AG04449 (cell line): ENCODE results near the gene GBF1.

Experiments
- CTCF ChIA-PET: fragments of 350-600 bp; formaldehyde crosslinking; extraction: SDS; loops from one replicate; lab custom pipeline; 2021; ENCODE audit warnings: antibody characterized with exemption; lab: Yijun Ruan, JAX
- POLR2A ChIA-PET: fragments of 400-600, 350-600 bp; formaldehyde crosslinking; extraction: SDS; loops from one replicate; lab custom pipeline; 2020; ENCODE audit warnings: antibody characterized with exemption, inconsistent platforms; lab: Yijun Ruan, JAX
- DNase-seq: peaks from one replicate; pipeline ENCODE4 v3.0.0-alpha.2; 2010; ENCODE audit warnings: low read depth, low spot score
- H3K4me3 ChIP-seq: 2 replicates; pipeline ENCODE4 v1.5.1; 2011; ENCODE audit warnings: low read depth, mild to moderate bottlenecking, control low read depth, low read length
- CTCF ChIP-seq: IDR thresholded peaks from one replicate; pipeline ENCODE4 v1.5.1; 2011; ENCODE audit warnings: mild to moderate bottlenecking, moderate library complexity, low read length, control low read depth, inconsistent platforms; ENCODE audit not compliant: insufficient read depth; ENCODE audit errors: missing control alignments

GBF1 gene

GRCh38 chr10:102412293-102412692 is 167.0 kb downstream of the GBF1 start:
- CTCF ChIA-PET: interaction anchor here (0.9 to 10.3 kb wide), 5 partner anchors 9 to 243 kb away, joined by 3 to 161 read pairs (median 3); partner anchors contain the start of genes FBXL15 and NFKB2
- no peak for TF ChIP-seq CTCF
- no peak for DNase-seq
- H3K4me3 ChIP-seq: no peak overlapping the region
- POLR2A ChIA-PET: no interaction called here

DNA sequence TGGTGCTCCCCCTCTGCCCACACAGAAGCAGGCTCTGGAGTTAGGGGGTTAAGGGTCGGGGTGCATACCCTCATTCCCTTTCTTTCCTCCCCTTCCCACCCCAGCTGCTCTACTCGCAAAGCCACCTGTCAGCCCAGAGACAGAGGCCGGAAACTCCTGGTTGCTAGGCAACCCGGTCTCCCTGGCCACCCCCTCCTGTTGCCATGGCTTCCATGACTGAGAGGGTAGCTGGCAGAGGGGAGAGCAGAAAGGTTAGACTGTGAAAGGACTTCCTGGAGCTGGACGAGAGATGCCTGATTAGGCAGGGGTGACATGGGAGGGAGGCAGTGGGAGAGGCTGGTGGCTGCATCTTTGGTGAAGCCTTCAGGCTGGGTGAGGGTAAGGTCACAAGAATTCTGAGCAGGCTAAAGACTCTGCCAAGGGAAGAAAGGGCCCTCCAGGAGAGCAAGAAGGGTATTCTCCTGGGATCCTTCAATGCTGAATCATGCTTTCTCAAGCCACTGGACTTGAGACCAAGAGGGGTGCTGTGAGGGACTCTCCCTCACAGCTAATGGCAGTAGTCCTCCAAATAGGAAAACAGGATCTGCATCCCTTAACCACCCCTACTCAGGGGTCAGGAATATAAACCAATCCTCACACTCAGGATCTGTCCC is 167.8 kb downstream of the GBF1 start:
- H3K4me3 ChIP-seq: no peak overlapping the region
- POLR2A ChIA-PET: no interaction called here
- CTCF ChIA-PET: interaction anchor here (0.9 to 10.3 kb wide), 3 partner anchors 8 to 16 kb away, joined by 3 to 161 read pairs (median 33); partner anchors contain the start of genes FBXL15 and NFKB2
- no peak for DNase-seq
- no peak for TF ChIP-seq CTCF

DNA sequence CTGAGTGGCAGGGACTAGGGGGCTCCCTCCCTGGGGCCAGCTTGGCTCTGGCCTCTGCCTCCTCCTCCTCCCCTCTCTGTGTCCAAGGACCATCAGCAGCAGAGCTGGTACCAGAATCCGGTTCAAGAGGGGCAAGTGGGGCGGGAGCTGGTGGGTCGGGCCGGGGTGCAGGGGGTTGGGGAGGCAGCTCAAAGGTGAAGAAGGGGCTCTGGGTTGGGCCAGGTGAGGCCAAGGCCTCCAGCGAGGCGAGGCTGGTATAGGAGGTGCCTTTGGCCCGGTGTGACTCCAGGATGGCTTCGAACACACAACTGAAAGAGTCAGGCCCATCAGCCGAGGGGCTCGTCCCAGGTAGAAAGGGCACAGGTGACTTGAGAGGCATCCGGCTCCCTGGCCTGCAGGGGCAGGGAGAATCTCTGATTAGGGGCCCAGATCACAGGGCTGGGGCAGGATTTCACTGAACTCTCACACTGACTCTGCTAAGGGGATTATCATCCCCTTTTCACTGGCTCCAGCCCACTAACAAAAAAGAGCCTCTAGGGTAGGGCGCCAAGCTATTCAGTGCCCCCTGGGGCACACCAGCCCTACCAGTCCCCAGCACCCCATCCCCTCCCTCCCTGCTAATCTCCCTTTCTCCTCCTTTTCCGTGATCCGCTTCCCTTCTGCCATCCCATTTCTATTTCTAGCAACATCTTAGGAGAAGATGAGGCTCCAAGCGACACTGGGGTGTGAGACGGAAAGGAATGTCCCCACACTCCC is 168.7 kb downstream of the GBF1 start:
- no peak for TF ChIP-seq CTCF
- ChIA-PET POLR2A (no interaction called here), CTCF (interaction anchor here (5.3 to 10.3 kb wide), 2 partner anchors 7 to 16 kb away, joined by 33 to 161 read pairs; partner anchors contain the start of genes FBXL15 and NFKB2)
- DNase-seq: no peak
- H3K4me3 ChIP-seq: no peak overlapping the region

GRCh38 chr10:102414749-102415148 is 169.4 kb downstream of the GBF1 start:
- no peak for DNase-seq
- POLR2A ChIA-PET: no interaction called here
- no peak for TF ChIP-seq CTCF
- CTCF ChIA-PET: interaction anchor here (1.9 to 10.3 kb wide), 2 partner anchors 11 to 17 kb away, joined by 11 to 161 read pairs; partner anchors contain the start of gene NFKB2
- H3K4me3 ChIP-seq: no peak overlapping the region

- no peak for DNase-seq
- no peak overlapping the region for H3K4me3 ChIP-seq
- POLR2A ChIA-PET: no interaction called here
- CTCF ChIA-PET: interaction anchor here (0.6 to 10.3 kb wide), 3 partner anchors 12 to 55 kb away, joined by 4 to 161 read pairs (median 11); partner anchors contain the start of gene NFKB2
- no peak for TF ChIP-seq CTCF
Observed at GRCh38 chr10:102416283-102416682, 171.0 kb downstream of the GBF1 start.

GRCh38 chr10:102416695-102417094 is 171.4 kb downstream of the GBF1 start:
- no peak for TF ChIP-seq CTCF
- ChIA-PET CTCF (interaction anchor here (1.9 to 10.3 kb wide), 2 partner anchors 13 to 19 kb away, joined by 11 to 161 read pairs; partner anchors contain the start of gene NFKB2), POLR2A (no interaction called here)
- no peak overlapping the region for H3K4me3 ChIP-seq
- DNase-seq: no peak
